ENCODE results near the gene KRT2.

DNA sequence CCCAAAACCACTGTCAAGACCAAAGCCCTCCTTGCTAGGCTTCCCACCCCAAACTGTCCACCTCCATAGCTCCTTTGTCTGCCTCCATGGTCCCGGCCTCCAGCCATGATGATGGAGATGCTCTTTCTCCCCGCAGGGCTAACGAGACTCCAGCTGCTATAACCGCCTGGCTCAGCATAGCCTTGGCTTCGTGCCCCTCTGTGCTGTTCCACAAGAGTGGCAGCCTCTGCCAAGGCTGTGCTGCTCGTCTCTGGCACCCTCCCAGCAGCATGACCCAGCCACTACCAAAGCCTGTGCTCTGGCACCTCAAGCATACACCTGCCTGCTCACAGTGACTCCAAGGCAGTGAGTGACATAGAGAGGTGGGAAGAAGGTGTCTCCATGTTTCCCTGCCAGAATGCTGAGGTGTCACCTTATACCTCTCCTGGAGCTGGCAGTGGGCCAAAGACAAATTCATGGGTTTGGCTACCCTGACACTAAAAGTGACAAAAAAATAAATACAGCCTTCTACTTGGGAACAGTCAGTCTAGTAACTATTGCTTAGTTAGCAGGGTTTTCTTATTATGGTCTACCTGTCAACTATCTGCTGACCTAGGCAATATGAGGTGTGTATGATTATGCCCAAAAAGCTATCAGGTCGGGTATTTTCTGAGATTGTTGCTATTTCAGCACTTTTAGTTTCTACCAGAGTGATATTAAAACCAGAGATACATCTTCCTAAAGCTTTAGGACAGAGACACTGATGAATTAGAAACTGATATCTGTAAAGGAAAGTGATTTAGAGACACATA is 17.6 kb downstream of the KRT2 start:
- TF ChIP-seq, protein P1, sequence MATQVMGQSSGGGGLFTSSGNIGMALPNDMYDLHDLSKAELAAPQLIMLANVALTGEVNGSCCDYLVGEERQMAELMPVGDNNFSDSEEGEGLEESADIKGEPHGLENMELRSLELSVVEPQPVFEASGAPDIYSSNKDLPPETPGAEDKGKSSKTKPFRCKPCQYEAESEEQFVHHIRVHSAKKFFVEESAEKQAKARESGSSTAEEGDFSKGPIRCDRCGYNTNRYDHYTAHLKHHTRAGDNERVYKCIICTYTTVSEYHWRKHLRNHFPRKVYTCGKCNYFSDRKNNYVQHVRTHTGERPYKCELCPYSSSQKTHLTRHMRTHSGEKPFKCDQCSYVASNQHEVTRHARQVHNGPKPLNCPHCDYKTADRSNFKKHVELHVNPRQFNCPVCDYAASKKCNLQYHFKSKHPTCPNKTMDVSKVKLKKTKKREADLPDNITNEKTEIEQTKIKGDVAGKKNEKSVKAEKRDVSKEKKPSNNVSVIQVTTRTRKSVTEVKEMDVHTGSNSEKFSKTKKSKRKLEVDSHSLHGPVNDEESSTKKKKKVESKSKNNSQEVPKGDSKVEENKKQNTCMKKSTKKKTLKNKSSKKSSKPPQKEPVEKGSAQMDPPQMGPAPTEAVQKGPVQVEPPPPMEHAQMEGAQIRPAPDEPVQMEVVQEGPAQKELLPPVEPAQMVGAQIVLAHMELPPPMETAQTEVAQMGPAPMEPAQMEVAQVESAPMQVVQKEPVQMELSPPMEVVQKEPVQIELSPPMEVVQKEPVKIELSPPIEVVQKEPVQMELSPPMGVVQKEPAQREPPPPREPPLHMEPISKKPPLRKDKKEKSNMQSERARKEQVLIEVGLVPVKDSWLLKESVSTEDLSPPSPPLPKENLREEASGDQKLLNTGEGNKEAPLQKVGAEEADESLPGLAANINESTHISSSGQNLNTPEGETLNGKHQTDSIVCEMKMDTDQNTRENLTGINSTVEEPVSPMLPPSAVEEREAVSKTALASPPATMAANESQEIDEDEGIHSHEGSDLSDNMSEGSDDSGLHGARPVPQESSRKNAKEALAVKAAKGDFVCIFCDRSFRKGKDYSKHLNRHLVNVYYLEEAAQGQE (tag by site-specific recombination; IDR thresholded peaks at IDR 0.05), result no peak
- TF ChIP-seq, protein P2, sequence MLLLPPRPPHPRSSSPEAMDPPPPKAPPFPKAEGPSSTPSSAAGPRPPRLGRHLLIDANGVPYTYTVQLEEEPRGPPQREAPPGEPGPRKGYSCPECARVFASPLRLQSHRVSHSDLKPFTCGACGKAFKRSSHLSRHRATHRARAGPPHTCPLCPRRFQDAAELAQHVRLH (tag by site-specific recombination; IDR thresholded peaks at IDR 0.05), result no peak
- TF ChIP-seq, protein P3, sequence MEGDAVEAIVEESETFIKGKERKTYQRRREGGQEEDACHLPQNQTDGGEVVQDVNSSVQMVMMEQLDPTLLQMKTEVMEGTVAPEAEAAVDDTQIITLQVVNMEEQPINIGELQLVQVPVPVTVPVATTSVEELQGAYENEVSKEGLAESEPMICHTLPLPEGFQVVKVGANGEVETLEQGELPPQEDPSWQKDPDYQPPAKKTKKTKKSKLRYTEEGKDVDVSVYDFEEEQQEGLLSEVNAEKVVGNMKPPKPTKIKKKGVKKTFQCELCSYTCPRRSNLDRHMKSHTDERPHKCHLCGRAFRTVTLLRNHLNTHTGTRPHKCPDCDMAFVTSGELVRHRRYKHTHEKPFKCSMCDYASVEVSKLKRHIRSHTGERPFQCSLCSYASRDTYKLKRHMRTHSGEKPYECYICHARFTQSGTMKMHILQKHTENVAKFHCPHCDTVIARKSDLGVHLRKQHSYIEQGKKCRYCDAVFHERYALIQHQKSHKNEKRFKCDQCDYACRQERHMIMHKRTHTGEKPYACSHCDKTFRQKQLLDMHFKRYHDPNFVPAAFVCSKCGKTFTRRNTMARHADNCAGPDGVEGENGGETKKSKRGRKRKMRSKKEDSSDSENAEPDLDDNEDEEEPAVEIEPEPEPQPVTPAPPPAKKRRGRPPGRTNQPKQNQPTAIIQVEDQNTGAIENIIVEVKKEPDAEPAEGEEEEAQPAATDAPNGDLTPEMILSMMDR (tag by site-specific recombination; IDR thresholded peaks at IDR 0.05), result no peak
- TF ChIP-seq, protein P4, sequence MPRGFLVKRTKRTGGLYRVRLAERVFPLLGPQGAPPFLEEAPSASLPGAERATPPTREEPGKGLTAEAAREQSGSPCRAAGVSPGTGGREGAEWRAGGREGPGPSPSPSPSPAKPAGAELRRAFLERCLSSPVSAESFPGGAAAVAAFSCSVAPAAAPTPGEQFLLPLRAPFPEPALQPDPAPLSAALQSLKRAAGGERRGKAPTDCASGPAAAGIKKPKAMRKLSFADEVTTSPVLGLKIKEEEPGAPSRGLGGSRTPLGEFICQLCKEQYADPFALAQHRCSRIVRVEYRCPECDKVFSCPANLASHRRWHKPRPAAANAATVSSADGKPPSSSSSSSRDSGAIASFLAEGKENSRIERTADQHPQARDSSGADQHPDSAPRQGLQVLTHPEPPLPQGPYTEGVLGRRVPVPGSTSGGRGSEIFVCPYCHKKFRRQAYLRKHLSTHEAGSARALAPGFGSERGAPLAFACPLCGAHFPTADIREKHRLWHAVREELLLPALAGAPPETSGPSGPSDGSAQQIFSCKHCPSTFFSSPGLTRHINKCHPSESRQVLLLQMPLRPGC (tag by site-specific recombination; IDR thresholded peaks at IDR 0.05), result no peak
- no peak for TF ChIP-seq ZSCAN16 (tag by site-specific recombination; IDR thresholded peaks at IDR 0.05)
